ENCODE data around the gene GPC6.
"Not testable (repeated sequence)": the region's sequence is repeated elsewhere in the genome, so short reads cannot be mapped to it uniquely, and the experiment has no call there.

GPC6 gene

GRCh38 chr13:93320942-93321341 is 94.3 kb downstream of the GPC6 start:
- ATAC-seq (no peak), DNase-seq (no peak)

DNA sequence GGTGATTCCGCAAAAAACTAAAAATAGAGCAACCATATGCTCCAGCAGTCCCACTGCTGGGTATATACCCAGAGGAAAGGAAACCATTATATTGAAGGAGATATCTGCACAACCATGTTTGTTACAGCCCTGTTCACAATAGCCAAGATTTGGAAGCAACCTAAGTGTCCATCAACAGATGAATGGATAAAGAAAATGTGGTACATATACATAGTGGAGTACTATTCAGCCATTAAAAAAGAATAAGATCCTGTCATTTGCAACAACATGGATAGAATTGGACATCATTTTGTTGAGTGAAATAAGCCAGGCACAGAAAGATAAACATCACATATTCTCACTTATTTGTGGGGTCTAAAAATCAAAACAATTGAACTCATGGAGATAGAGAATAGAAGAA is 97.3 kb downstream of the GPC6 start:
- DNase-seq, ATAC-seq: not testable (repeated sequence)

GRCh38 chr13:93325303-93326233 is 99.0 kb downstream of the GPC6 start:
- no peak for DNase-seq
- ATAC-seq: no peak

GRCh38 chr13:93326234-93326811 is 99.7 kb downstream of the GPC6 start:
- DNase-seq (no peak), ATAC-seq (no peak)

DNA sequence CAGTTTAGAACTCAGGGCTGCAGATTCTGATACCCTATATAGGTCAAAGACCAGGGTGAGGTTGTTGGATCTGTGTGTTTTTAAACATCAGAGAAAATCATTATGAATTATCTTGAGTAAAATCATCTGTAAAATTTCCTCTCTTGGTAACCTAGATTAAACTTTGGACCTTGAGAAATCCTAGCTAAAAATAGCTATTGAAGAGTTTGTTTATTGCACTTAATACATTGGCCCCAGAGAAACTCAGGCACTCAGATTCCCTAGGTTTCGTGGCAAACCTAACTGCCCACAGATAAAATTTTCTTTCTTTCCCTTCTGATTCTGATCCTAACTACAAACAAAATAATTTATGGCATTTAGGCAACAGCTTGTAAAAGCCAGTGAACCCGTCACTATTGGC is 102.3 kb downstream of the GPC6 start:
- ATAC-seq (no peak), DNase-seq (no peak)

DNA sequence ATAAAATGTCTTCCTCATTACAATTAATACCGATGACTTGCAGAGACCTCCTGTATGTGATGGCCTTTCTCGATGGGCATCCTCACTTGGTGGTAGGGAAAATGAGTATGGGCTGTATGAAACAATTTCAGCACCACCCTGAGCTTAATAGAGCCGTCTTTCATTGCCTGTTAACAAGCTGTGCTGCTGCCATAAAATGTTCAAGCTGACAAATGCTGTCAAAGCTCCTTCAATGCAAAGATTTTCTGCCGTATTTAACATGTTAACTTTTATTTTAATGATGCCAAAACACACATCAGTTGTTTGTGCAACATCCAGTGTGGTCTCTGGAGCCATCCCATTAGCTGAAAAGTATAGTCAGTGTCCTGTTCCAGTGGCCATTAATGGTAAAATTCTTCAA is 110.1 kb downstream of the GPC6 start:
- DNase-seq (no peak), ATAC-seq (no peak)

DNA sequence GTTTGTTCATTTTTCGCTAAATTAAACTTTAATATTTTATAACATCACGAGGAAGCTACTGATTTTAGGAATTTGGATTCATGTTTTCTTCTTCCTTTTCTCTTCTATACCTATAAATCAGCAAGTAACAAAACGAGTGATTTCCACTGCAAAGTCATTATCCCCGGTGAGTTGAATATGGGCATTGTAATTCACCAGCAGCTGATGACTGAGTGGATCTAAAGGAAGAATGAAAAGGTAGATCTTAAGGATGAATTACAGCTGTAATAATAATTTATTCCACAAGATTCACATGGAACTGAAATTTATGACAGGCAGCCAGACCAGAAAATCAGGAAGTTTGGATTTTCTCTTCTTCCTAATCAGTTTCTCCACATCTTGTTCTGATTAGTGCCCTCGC is 111.4 kb downstream of the GPC6 start:
- ATAC-seq (no peak), DNase-seq (no peak)

DNA sequence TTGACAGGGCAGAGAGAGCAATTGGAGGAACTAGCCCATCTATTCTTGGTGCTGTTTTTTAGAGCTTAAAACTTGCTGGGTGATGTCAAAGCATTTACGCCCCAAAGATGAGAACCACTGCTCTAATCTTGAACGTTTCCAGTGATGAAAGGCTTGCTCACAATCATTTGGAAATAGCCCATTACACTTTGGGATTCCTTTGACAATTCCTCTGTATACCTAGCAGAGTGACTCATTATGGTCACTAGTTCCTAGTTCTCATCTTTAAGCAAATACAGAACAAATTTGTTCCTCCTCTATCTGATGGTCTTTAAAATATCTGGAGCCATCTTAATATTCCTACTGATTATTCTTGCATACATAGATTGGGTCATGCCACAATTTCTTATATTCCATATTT is 112.3 kb downstream of the GPC6 start:
- ATAC-seq: no peak
- no peak for DNase-seq

DNA sequence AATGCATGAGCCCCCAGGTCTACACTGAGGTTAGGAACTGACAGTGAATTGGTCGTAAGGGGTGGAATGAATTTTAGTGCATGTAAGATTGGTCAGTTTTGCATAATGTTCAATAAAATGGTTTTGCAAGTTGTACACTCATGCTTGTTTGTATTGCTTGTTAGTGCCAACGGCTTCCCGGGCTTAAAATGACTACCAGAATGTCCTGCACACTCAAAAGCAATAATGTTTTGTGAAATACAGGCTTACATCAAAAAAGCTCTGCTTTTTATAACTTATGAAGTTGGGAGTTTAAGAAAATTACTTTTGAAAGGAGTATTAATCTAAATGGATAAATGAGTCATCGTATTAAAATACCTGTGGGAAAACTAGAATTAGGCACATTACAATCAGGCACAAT is 112.9 kb downstream of the GPC6 start:
- DNase-seq (no peak), ATAC-seq (no peak)

GRCh38 chr13:93341517-93341916 is 114.9 kb downstream of the GPC6 start:
- ATAC-seq (no peak), DNase-seq (no peak)

DNA sequence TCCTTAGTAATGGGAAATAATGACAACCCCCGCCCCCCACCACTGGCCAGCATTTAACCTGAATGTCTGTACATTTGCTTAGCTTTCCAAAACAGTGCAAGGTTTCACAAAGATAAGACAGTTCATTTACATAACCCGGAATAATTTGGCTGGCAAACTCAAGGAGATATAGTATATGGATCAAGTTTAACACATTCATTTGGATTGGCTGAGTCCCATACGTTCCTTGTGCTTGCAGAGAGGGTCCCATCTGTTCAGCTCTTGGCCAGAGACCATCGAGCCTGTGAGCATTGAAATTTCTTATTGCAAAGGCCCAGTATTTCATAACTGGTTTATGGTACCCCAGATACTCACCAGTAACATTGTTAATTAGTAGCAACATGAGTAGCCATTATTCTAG is 116.5 kb downstream of the GPC6 start:
- ATAC-seq: no peak
- DNase-seq: no peak

- no peak for ATAC-seq
- DNase-seq: no peak
These were observed 117.6 kb downstream of the GPC6 start for GRCh38 chr13:93344048-93344705.

- ATAC-seq (no peak), DNase-seq (no peak)
These were observed 118.4 kb downstream of the GPC6 start for GRCh38 chr13:93345024-93345423.

- ATAC-seq (no peak), DNase-seq (no peak)
These were observed 119.2 kb downstream of the GPC6 start for GRCh38 chr13:93345770-93346169.

DNA sequence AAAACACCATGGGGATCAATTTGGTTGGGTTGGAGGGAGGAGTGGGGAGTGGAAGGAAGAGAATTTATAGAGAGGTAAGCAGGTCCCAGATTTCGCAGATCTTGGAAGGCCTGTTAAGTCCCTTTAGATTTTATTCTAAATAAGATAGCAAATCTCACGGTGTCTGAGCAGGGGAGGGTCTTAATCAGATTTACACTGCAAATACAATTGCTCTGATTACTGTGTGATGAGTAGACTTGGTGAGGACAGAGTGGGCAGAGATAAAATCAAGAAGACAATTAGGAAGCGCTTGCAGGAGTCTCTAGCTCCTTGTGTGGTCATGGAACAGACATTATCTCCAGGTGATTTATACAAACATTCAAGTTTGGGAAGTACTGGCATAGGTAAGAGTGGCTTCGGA is 126.0 kb downstream of the GPC6 start:
- ATAC-seq: no peak

DNA sequence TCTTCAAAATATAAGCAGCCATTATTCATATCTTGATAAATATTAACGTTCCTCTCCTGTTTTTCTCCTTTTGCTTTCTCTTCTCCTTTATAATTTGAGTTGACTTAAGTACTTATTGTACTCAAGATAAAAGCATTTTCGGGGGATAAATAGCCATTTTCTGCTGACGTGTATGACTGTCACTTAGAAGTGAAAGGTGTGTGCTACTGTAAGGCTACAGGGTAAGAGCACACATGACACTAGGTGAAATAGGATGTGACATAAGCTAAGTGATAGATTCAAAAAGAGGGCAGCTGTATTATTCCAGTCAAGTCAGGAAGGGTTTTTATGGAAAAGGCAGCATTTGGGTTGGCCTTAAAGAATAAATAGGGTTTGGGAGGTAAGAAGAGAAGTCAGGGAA is 128.5 kb downstream of the GPC6 start:
- no peak for ATAC-seq
- DNase-seq: no peak

More for the DNA sequence above, 126.0 kb downstream of the GPC6 start:
- DNase-seq: no peak

DNA sequence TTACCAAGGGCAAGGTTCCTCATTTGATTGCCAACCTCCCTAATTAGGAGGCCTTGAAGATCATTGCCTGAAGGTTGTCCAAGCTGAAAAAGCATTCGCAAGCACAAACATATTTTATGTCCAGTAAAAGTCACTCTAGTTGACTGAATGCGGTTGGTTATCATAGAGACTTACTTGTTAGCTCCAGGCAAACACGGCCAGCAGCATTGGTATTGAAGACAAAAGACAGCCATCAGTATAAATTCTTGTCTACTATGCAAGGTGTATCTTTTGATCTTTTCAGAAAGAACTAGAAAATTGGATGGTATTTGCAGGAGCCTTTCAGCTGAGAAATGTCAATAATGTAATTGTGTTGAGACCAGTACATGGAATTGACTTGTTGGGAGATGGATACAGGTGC is 129.9 kb downstream of the GPC6 start:
- no peak for ATAC-seq
- DNase-seq: no peak

- no peak for DNase-seq
- ATAC-seq: no peak
These were observed 133.4 kb downstream of the GPC6 start for GRCh38 chr13:93360021-93360420.

- DNase-seq: no peak
- no peak for ATAC-seq
These were observed 135.1 kb downstream of the GPC6 start for GRCh38 chr13:93361703-93362102.

DNA sequence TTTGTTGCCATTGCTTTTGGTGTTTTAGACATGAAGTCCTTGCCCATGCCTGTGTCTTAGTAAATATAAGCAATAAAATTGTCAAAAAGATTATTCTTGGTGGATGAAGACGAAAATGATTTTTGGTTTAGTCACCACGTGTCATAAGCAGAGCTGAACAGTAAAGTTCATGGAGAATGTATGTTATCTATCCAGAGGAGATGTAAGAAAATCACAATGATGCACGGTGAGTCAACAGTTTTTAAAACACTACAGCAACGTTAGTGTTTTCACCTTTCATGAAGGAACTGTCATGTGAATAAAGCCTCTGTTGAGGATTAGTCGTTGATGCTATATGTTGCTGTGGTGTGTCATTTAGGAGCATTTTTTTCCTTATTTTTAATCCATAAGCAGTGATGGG is 137.6 kb downstream of the GPC6 start:
- no peak for DNase-seq
- no peak for ATAC-seq

DNA sequence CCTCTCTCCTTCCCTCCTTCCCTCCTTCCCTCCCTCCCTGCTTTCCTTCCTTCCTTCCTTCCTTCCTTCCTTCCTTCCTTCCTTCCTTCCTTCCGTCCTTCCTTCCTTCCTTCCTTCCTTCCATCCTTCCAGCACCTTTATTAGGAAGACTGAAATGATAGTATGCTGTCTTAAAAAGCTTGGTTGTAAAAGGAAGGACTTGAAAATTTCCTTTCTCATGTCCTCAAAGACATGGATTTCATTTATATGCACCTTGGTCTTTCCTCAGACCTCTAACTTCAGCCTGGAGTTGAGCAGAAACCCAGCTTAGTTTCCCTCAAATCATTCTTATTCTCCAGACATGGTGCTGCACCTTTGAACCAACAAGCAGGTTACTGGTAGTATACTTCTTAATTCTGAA is 141.7 kb downstream of the GPC6 start:
- no peak for ATAC-seq
- DNase-seq: no peak

DNA sequence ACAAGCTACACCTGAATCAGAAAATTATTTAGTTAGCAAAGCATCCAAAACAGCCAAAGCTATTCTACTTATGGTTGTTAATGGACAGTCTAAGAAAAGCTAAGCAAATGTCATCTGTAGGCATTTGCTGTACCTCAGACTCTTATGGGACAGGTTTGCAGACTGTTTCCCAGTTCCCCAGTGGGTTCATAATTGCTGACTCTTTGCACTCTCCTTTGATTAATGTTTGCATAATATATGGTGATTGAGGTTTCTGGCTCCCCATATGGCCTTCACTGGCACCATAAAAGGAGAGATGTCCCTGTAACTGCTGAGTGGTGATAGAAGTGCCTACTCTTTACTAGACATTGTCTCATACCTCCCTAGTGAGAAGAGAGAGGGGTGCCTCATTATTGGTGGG is 142.1 kb downstream of the GPC6 start:
- DNase-seq (no peak), ATAC-seq (no peak)

DNA sequence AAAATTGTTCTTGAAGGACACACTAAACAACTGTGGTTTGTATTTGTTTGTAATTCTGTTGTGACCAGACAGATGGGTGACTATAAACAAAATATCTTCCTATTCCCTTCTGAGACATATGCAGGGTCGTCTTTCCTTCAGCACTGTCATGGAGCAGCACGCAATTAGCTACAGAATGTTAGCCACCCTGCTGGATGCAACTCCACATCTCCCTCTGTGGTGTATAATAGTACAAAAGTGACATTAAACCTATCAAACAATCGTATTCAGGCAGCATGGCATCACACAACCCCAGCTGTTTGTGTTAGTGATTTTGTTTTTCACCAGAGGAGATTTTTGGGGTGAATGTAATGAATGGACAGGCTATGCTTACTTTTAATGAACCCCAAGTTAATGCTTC is 146.2 kb downstream of the GPC6 start:
- DNase-seq (no peak), ATAC-seq (no peak)

Measured in stimulated activated naive CD8-positive, alpha-beta T cell treated with anti-CD3 and anti-CD28 coated beads, Interleukin-15, Interleukin-2, amounts not matched to agents 100 U/mL and 50 U/mL, for 24 hours (primary cell).